MM.1S (cell line): ENCODE data around the gene SHISA6.

Experiments used
- DNase-seq: peaks from one replicate; pipeline ENCODE4 v3.0.0-alpha.2; 2015
- H2AFZ ChIP-seq: fragments of 300-600 bp; sonication (generic); 2 replicates; pipeline ENCODE4 v1.6.0; 2016; ENCODE audit warnings: antibody characterized with exemption, low read length
- H3F3A ChIP-seq: fragments of 300-600 bp; sonication (generic); 2 replicates; pipeline ENCODE4 v1.6.1; 2016; ENCODE audit warnings: mild to moderate bottlenecking, antibody characterized with exemption, low read length, moderate library complexity, mixed read lengths; ENCODE audit not compliant: insufficient read depth
- H3K27ac ChIP-seq: fragments of 300-600 bp; sonication (generic); 2 replicates; pipeline ENCODE4 v1.5.1; 2016; ENCODE audit warnings: mild to moderate bottlenecking, low read length
- H3K27me3 ChIP-seq: fragments of 300-600 bp; sonication (generic); replicated peaks from 2 replicates; pipeline ENCODE4 v1.6.0; 2016; ENCODE audit warnings: low read length; ENCODE audit not compliant: insufficient read depth
- H3K36me3 ChIP-seq: fragments of 300-600 bp; sonication (generic); replicated peaks from 2 replicates; pipeline ENCODE4 v1.6.1; 2016; ENCODE audit warnings: mild to moderate bottlenecking, low read length, mixed read lengths; ENCODE audit not compliant: insufficient read depth
- H3K4me1 ChIP-seq: fragments of 300-600 bp; sonication (generic); 2 replicates; pipeline ENCODE4 v1.6.1; 2016; ENCODE audit warnings: low read length, mixed read lengths
- H3K4me2 ChIP-seq: fragments of 300-600 bp; sonication (generic); 2 replicates; pipeline ENCODE4 v1.6.0; 2016; ENCODE audit warnings: low read depth, low read length
- H3K4me3 ChIP-seq: fragments of 300-600 bp; sonication (generic); 2 replicates; pipeline ENCODE4 v1.5.1; 2016; ENCODE audit warnings: low read length, mixed read lengths
- H3K79me2 ChIP-seq: fragments of 300-600 bp; sonication (generic); 2 replicates; pipeline ENCODE4 v1.6.1; 2016; ENCODE audit warnings: mixed run types, low read length, mixed read lengths
- H3K9ac ChIP-seq: fragments of 300-600 bp; sonication (generic); 2 replicates; pipeline ENCODE4 v1.6.1; 2016; ENCODE audit warnings: low read length, mixed read lengths
- H3K9me2 ChIP-seq: fragments of 300-600 bp; sonication (generic); replicated peaks from 2 replicates; pipeline ENCODE4 v1.6.1; 2016; ENCODE audit warnings: mild to moderate bottlenecking, low read length, mixed read lengths; ENCODE audit not compliant: insufficient read depth
- H3K9me3 ChIP-seq: fragments of 300-600 bp; sonication (generic); replicated peaks from 2 replicates; pipeline ENCODE4 v1.6.1; 2016; ENCODE audit warnings: mild to moderate bottlenecking, low read length, mixed read lengths; ENCODE audit not compliant: insufficient read depth
- H4K20me1 ChIP-seq: fragments of 300-600 bp; sonication (generic); 2 replicates; pipeline ENCODE4 v1.6.1; 2016; ENCODE audit warnings: mild to moderate bottlenecking, low read length, moderate library complexity, mixed read lengths; ENCODE audit not compliant: insufficient read depth
- CTCF ChIP-seq: fragments of 300-600 bp; sonication (generic); IDR thresholded peaks from 2 replicates; pipeline ENCODE4 v1.5.1; 2016; ENCODE audit warnings: antibody characterized with exemption, low read length, mixed read lengths
- EZH2 ChIP-seq: fragments of 300-600 bp; sonication (generic); optimal IDR thresholded peaks from 2 replicates; pipeline ENCODE3; 2017; ENCODE audit warnings: low read depth, mild to moderate bottlenecking, antibody characterized with exemption, low read length, mixed read lengths
- EZH2phosphoT487 ChIP-seq: fragments of 300-600 bp; sonication (generic); IDR thresholded peaks from 2 replicates; pipeline ENCODE4 v1.6.1; 2018; ENCODE audit warnings: antibody characterized with exemption, low read length

Gene SHISA6

GRCh38 chr17:11503308-11504035, 262.5 kb downstream of the SHISA6 start:
- no peaks in the 10 kb centered on the region for H4K20me1 ChIP-seq
- no peak overlapping the region for H3K4me3 ChIP-seq
- no peaks in the 10 kb centered on the region for H3K27me3 ChIP-seq
- H3K9me3 ChIP-seq, result no peaks in the 10 kb centered on the region
- TF ChIP-seq EZH2phosphoT487, result no peak
- no peak for TF ChIP-seq EZH2
- TF ChIP-seq CTCF, result no peak
- DNase-seq, result no peak
- no peaks in the 10 kb centered on the region for H3F3A ChIP-seq
- no peaks in the 10 kb centered on the region for H3K36me3 ChIP-seq
- H3K27ac ChIP-seq, result no peak overlapping the region
- no peaks in the 10 kb centered on the region for H3K9me2 ChIP-seq
- no peak overlapping the region for H2AFZ ChIP-seq
- H3K79me2 ChIP-seq, result no peaks in the 10 kb centered on the region
- no peak overlapping the region for H3K9ac ChIP-seq
- H3K4me1 ChIP-seq, result no peaks in the 10 kb centered on the region
- H3K4me2 ChIP-seq, result no peak overlapping the region

- no peaks in the 10 kb centered on the region for H3K27me3 ChIP-seq
- no peaks in the 10 kb centered on the region for H3F3A ChIP-seq
- no peaks in the 10 kb centered on the region for H3K79me2 ChIP-seq
- TF ChIP-seq EZH2, result no peak
- no peak for TF ChIP-seq CTCF
- no peak for TF ChIP-seq EZH2phosphoT487
- no peaks in the 10 kb centered on the region for H3K9me2 ChIP-seq
- no peaks in the 10 kb centered on the region for H3K9me3 ChIP-seq
- DNase-seq, result peak; percentile 27
- H3K4me2 ChIP-seq, result no peak overlapping the region
- H3K36me3 ChIP-seq, result no peaks in the 10 kb centered on the region
- H3K9ac ChIP-seq, result no peak overlapping the region
- H4K20me1 ChIP-seq, result no peaks in the 10 kb centered on the region
- H3K4me3 ChIP-seq, result no peak overlapping the region
- no peaks in the 10 kb centered on the region for H3K4me1 ChIP-seq
- H3K27ac ChIP-seq, result no peak overlapping the region
- H2AFZ ChIP-seq, result no peak overlapping the region
These were observed 265.6 kb downstream of the SHISA6 start for GRCh38 chr17:11506635-11507034.

GRCh38 chr17:11511696-11512095, 270.7 kb downstream of the SHISA6 start:
- Histone ChIP-seq H3K36me3 (no peaks in the 10 kb centered on the region), H3K9ac (no peak overlapping the region), H3K79me2 (no peaks in the 10 kb centered on the region), H3K4me3 (no peak overlapping the region), H3K4me2 (no peak overlapping the region), H3K27ac (no peak overlapping the region), H4K20me1 (no peaks in the 10 kb centered on the region), H3K9me3 (no peaks in the 10 kb centered on the region; the same call in 1 of the 2 replicates), H3K4me1 (no peaks in the 10 kb centered on the region), H2AFZ (no peak overlapping the region), H3F3A (no peaks in the 10 kb centered on the region), H3K27me3 (no peaks in the 10 kb centered on the region), H3K9me2 (no peaks in the 10 kb centered on the region)
- TF ChIP-seq EZH2phosphoT487 (no peak), CTCF (no peak), EZH2 (no peak)
- no peak for DNase-seq
